HepG2 (cell line): ENCODE results near the gene MEGF11.

ENCODE experiments used
- ASH2L ChIP-seq: fragments of 300-600, 200-600 bp; sonication (generic); IDR thresholded peaks from 2 replicates; pipeline ENCODE4 v1.7.0; 2017; ENCODE audit warnings: low read depth, mild to moderate bottlenecking, moderate library complexity, mixed read lengths, low read length; ENCODE audit not compliant: insufficient read length
- EZH2 ChIP-seq: conservative IDR thresholded peaks from 2 replicates; pipeline ENCODE4 v1.6.1; 2012; ENCODE audit warnings: mild to moderate bottlenecking, low read depth, low read length, moderate library complexity
- HNRNPUL1 ChIP-seq: fragments of 200-400 bp; formaldehyde crosslinking; IDR thresholded peaks from 2 replicates; pipeline ENCODE4 v1.6.1; 2017; ENCODE audit warnings: low read depth, mild to moderate bottlenecking, low read length, moderate library complexity
- SMAD1 ChIP-seq: sonication (generic); formaldehyde crosslinking; IDR thresholded peaks from 2 replicates; pipeline ENCODE4 v1.4.0; 2020; ENCODE audit warnings: missing genetic modification reagents, low read depth, mild to moderate bottlenecking, borderline replicate concordance
- SMC3 ChIP-seq: IDR thresholded peaks from 2 replicates; pipeline ENCODE4 v1.6.1; 2011; ENCODE audit warnings: low read length, improper control_type of control experiment
- ZNF10 ChIP-seq: sonication (generic); formaldehyde crosslinking; IDR thresholded peaks from 2 replicates; pipeline ENCODE4 v1.4.0; 2020; ENCODE audit warnings: mild to moderate bottlenecking, low read depth, missing genetic modification reagents, borderline replicate concordance
- ZNF121 ChIP-seq: sonication (generic); formaldehyde crosslinking; IDR thresholded peaks from 2 replicates; pipeline ENCODE4 v1.5.0; 2020; ENCODE audit warnings: mild to moderate bottlenecking, missing genetic modification reagents
- ZNF138 ChIP-seq: sonication (generic); formaldehyde crosslinking; IDR thresholded peaks from 2 replicates; pipeline ENCODE4 v1.5.0; 2020; ENCODE audit warnings: mild to moderate bottlenecking, low read depth, missing genetic modification reagents
- ZNF567 ChIP-seq: sonication (generic); formaldehyde crosslinking; IDR thresholded peaks from 2 replicates; pipeline ENCODE4 v1.8.1; 2023; ENCODE audit warnings: mild to moderate bottlenecking, missing genetic modification reagents, borderline replicate concordance
- TF ChIP-seq, protein P1 (sequence below), 2 experiments: fragments of 450-650 bp in 1 of 2; sonication (generic) in 1 of 2; formaldehyde crosslinking in 1 of 2; IDR thresholded peaks; 2 replicates each; pipeline versions ENCODE4 v1.6.1 to v1.8.0; 2016 to 2022; ENCODE audit warnings: antibody characterized with exemption in 1 of 2, mild to moderate bottlenecking in 1 of 2, missing genetic modification reagents in 1 of 2
- TF ChIP-seq, protein P2 (sequence below): sonication (generic); formaldehyde crosslinking; IDR thresholded peaks from 2 replicates; pipeline ENCODE4 v1.4.0; 2020; ENCODE audit warnings: mild to moderate bottlenecking, missing genetic modification reagents, borderline replicate concordance

DNA sequence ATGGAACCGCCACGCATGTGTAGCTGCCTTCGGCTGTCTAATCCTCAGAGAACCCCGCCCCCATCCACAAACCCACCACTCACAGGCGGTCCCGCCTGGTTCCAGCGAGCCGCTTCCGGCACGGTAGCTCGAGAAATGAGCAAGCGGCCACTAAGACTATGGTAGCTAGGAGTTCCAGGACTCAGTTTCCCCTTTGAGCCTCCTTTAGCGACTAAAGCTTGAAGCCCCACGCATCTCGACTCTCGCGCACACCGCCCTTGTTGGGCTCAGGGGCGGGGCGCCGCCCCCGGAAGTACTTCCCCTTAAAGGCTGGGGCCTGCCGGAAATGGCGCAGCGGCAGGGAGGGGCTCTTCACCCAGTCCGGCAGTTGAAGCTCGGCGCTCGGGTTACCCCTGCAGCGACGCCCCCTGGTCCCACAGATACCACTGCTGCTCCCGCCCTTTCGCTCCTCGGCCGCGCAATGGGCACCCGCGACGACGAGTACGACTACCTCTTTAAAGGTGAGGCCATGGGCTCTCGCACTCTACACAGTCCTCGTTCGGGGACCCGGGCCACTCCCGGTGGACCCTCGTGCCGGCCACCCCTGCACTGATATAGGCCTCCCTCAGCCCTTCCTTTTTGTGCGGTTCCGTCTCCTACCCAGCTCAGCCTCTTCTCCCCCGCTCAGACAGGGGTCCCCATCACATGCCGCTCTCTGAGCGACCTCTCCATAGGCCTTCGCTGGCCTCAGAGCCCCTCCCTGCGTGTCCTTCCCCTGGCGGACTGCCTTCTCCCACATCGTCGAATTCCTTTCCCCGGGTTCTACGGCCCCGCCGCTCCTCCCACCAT, 384.2 kb downstream of the MEGF11 start, which contains the start of gene RAB11A:
- TF ChIP-seq HNRNPUL1 (no peak), ZNF138 (peak; percentile 32; the same call in 1 of the 2 replicates), SMC3 (no peak), ZNF10 (CRISPR knock-in tag) (no peak), SMAD1 (peak; percentile 31; the same call in 1 of the 2 replicates), ASH2L (peak; percentile 99), EZH2 (no peak), ZNF121 (CRISPR knock-in tag) (0 out of 2 replicates have a peak, but pooled peaks have one; percentile 9), ZNF567 (CRISPR knock-in tag) (0 out of 2 replicates have a peak, but pooled peaks have one; percentile 53)
- TF ChIP-seq, protein P1, sequence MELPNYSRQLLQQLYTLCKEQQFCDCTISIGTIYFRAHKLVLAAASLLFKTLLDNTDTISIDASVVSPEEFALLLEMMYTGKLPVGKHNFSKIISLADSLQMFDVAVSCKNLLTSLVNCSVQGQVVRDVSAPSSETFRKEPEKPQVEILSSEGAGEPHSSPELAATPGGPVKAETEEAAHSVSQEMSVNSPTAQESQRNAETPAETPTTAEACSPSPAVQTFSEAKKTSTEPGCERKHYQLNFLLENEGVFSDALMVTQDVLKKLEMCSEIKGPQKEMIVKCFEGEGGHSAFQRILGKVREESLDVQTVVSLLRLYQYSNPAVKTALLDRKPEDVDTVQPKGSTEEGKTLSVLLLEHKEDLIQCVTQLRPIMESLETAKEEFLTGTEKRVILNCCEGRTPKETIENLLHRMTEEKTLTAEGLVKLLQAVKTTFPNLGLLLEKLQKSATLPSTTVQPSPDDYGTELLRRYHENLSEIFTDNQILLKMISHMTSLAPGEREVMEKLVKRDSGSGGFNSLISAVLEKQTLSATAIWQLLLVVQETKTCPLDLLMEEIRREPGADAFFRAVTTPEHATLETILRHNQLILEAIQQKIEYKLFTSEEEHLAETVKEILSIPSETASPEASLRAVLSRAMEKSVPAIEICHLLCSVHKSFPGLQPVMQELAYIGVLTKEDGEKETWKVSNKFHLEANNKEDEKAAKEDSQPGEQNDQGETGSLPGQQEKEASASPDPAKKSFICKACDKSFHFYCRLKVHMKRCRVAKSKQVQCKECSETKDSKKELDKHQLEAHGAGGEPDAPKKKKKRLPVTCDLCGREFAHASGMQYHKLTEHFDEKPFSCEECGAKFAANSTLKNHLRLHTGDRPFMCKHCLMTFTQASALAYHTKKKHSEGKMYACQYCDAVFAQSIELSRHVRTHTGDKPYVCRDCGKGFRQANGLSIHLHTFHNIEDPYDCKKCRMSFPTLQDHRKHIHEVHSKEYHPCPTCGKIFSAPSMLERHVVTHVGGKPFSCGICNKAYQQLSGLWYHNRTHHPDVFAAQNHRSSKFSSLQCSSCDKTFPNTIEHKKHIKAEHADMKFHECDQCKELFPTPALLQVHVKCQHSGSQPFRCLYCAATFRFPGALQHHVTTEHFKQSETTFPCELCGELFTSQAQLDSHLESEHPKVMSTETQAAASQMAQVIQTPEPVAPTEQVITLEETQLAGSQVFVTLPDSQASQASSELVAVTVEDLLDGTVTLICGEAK (IDR thresholded peaks at IDR 0.05): peak; percentile 84
- TF ChIP-seq, protein P1 (CRISPR knock-in tag; IDR thresholded peaks at IDR 0.05): peak; percentile 76; the same call in 1 of the 2 replicates
- TF ChIP-seq, protein P2, sequence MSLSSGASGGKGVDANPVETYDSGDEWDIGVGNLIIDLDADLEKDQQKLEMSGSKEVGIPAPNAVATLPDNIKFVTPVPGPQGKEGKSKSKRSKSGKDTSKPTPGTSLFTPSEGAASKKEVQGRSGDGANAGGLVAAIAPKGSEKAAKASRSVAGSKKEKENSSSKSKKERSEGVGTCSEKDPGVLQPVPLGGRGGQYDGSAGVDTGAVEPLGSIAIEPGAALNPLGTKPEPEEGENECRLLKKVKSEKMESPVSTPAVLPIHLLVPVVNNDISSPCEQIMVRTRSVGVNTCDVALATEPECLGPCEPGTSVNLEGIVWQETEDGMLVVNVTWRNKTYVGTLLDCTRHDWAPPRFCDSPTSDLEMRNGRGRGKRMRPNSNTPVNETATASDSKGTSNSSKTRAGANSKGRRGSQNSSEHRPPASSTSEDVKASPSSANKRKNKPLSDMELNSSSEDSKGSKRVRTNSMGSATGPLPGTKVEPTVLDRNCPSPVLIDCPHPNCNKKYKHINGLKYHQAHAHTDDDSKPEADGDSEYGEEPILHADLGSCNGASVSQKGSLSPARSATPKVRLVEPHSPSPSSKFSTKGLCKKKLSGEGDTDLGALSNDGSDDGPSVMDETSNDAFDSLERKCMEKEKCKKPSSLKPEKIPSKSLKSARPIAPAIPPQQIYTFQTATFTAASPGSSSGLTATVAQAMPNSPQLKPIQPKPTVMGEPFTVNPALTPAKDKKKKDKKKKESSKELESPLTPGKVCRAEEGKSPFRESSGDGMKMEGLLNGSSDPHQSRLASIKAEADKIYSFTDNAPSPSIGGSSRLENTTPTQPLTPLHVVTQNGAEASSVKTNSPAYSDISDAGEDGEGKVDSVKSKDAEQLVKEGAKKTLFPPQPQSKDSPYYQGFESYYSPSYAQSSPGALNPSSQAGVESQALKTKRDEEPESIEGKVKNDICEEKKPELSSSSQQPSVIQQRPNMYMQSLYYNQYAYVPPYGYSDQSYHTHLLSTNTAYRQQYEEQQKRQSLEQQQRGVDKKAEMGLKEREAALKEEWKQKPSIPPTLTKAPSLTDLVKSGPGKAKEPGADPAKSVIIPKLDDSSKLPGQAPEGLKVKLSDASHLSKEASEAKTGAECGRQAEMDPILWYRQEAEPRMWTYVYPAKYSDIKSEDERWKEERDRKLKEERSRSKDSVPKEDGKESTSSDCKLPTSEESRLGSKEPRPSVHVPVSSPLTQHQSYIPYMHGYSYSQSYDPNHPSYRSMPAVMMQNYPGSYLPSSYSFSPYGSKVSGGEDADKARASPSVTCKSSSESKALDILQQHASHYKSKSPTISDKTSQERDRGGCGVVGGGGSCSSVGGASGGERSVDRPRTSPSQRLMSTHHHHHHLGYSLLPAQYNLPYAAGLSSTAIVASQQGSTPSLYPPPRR (CRISPR knock-in tag): peak; percentile 21; the same call in 1 of the 2 replicates
